22Rv1 (cell line): Measurements from ENCODE around the gene SNAPC5.

Experiments used
- H3K27ac ChIP-seq: fragments of 450-650 bp; 2 replicates; pipeline ENCODE4 v1.5.1; 2017
- ZFX ChIP-seq: fragments of 450-650 bp; IDR thresholded peaks from 2 replicates; pipeline ENCODE4 v1.6.1; 2017; ENCODE audit warnings: antibody characterized with exemption, borderline replicate concordance
- TF ChIP-seq, protein P1 (sequence below): fragments of 450-650 bp; IDR thresholded peaks from 2 replicates; pipeline ENCODE4 v1.5.1; 2017; ENCODE audit warnings: mild to moderate bottlenecking

Gene SNAPC5, protein sequence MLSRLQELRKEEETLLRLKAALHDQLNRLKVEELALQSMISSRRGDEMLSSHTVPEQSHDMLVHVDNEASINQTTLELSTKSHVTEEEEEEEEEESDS

DNA sequence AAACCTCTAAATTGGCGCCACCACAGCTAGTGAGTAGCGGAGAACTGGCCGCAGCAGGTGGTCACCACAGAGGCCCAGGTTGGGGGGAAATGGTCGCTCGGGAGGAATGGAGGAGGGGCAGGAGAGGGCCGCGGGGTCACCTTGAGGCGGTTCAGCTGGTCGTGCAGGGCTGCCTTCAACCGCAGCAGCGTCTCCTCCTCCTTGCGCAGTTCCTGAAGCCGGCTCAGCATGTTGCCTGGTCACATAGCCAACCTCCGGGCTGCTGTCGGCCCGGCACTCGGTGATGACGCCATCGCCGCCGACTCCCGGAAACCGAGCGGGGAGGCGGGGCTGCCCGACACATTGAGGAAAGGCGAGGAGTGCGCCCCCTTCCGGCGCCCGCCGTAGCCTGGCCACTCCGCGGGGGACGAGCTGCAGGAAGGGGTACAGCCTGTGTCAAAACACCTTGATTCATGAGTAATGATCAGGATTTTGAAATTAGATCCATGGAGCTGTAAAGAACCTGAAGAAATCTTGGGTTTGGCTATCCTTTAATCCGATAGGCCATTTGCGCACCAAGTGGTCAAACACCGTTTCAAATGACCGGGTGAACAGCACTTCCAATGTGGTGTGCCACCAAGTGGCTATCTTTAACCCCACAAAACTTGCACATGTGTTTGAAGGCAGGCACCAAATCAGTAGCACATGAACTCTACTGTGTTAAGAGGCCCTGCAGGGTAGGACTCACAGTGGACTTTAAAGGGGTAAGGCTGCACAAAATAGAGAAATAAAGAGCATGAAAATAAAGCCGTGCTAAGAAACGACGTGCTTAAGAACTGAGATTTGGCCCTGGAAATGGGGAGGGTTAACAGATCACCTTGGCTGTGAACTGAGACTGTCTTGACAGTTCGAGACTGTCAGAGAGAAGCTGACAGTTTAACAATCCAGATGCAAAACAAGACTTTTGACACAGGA lies at the start of gene SNAPC5:
Gene SNAPC5, minus strand, starts transcription at position 261 of the 954 bp plus-strand sequence. Its CDS starts 31 bp downstream, at position 230.
- H3K27ac ChIP-seq: peak within 1 kb of the TSS; percentile 97
- TF ChIP-seq ZFX: no peak
- TF ChIP-seq, protein P1, sequence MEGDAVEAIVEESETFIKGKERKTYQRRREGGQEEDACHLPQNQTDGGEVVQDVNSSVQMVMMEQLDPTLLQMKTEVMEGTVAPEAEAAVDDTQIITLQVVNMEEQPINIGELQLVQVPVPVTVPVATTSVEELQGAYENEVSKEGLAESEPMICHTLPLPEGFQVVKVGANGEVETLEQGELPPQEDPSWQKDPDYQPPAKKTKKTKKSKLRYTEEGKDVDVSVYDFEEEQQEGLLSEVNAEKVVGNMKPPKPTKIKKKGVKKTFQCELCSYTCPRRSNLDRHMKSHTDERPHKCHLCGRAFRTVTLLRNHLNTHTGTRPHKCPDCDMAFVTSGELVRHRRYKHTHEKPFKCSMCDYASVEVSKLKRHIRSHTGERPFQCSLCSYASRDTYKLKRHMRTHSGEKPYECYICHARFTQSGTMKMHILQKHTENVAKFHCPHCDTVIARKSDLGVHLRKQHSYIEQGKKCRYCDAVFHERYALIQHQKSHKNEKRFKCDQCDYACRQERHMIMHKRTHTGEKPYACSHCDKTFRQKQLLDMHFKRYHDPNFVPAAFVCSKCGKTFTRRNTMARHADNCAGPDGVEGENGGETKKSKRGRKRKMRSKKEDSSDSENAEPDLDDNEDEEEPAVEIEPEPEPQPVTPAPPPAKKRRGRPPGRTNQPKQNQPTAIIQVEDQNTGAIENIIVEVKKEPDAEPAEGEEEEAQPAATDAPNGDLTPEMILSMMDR: peak; percentile 98

DNA sequence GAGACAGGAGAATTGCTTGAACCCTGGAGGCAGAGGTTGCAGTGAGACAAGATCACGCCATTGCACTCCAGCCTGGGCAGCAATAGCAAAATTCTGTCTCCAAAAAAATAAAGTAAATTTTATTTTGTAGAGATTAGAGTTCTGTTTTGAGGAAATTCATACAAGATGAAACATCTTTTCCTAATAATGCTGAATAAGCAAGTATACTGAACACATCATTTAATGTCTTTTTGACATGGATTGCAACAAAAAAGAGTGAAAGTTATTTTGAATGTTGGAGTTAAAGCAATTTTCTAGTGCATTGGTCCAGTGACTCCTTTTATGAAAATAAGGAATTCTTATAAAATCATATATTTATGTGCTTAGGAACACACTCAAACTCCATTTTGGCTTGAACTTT lies 47.7 kb upstream of the SNAPC5 start:
- H3K27ac ChIP-seq: no peak overlapping the region
- TF ChIP-seq ZFX: no peak
- TF ChIP-seq, protein P1: no peak

DNA sequence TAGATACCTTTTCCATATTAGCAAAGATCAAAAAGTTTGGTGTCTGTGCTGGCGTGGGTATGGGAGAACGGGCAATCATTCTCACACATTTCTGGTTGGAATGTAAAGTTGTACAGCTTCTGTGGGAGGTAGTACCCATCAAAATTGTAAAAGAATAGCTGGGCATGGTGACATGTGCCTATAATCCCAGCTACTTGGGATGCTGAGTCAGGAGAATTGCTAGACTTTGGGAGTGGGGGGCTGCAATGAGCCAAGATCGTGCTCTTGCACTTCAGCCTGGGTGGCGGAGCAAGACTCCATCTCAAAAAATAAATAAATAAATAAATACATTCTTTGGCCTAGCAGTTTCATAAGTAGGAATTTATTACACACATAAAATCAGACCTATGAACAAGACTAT lies 45.3 kb upstream of the SNAPC5 start:
- TF ChIP-seq ZFX: no peak
- TF ChIP-seq, protein P1: no peak
- H3K27ac ChIP-seq: no peak overlapping the region

DNA sequence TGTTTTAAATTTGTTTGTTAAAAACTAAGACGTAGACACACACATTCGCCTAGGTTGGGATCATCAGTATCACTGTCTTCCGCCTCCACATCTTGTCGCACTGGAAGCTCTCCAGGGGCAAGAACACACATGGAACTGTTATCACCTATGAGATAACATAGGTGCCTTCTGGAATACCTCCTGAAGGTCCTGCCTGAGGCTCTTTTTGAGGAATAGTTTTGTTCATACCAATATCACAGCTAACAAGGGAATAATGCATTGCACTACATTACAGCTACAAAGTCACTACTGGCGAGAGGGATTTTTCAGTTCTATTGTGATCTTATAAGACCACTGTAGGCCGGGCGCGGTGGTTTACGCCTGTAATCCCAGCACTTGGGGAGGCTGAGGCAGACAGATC lies 37.5 kb upstream of the SNAPC5 start:
- TF ChIP-seq, protein P1: no peak
- no peak for TF ChIP-seq ZFX
- H3K27ac ChIP-seq: no peak overlapping the region

DNA sequence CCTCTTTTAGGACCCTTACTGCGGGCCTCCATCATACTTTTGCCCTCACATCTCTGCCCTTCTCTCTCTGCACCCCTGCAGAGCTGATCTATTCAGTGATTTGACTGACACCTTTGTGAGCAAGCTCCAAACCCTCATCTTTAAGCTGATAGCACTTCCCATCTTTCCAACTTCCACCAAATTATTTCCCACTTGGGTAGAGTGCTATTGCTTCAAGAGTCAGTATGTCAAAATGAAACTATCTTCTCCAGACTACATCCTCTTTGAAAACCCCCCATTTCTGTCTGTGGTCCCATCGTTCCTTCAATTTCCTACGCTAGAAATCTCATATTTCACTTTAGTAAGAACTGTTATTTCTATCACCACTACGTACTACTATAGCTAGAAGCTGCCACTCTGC lies 27.3 kb upstream of the SNAPC5 start:
- H3K27ac ChIP-seq: no peak overlapping the region
- TF ChIP-seq, protein P1: no peak
- TF ChIP-seq ZFX: no peak

DNA sequence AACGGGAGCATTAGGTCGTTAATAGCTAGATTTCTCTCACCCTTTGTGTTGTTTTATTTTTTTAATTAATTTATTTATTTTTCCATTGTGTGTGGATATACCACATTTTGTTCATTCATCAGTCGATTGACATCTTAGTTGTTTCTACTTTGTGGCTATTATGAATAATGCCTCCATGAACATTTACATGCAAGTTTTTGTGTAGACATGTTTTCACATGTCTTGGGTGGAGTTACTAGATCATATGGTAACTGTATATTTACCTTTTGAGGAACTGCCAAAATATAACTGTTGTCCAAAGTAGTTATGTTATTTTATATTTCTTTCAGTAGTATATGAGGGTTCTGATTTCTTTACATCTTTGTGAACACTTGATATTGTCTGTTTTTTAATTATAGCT lies 26.4 kb upstream of the SNAPC5 start:
- H3K27ac ChIP-seq: no peak overlapping the region
- TF ChIP-seq, protein P1: no peak
- no peak for TF ChIP-seq ZFX

DNA sequence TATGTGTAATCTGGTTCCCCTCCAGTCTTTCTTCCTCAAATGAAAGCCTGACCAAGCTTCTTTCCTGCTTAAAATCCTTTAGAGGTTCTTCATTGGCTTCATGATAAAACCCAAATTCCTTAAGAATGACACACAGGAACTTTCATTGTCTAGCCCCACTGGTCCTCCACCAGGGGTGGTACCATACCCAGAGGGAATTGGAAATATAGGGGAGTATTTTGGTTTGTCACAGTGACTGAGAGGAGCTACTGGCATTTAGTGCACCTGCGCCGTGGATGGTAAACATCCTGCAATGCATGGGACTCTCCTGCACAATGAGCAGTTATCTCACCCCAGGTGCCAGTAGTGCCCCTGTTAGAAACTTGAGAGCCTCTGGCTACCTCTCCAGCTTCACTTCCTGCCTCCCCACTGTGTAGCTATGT lies 18.4 kb upstream of the SNAPC5 start:
- H3K27ac ChIP-seq: no peak overlapping the region
- no peak for TF ChIP-seq ZFX
- TF ChIP-seq, protein P1: no peak
